MM.1S (cell line): Measurements from ENCODE around the gene PARP16.

Source experiments
- DNase-seq: peaks from one replicate; pipeline ENCODE4 v3.0.0-alpha.2; 2015
- H2AFZ ChIP-seq: fragments of 300-600 bp; sonication (generic); 2 replicates; pipeline ENCODE4 v1.6.0; 2016; ENCODE audit warnings: antibody characterized with exemption, low read length
- H3F3A ChIP-seq: fragments of 300-600 bp; sonication (generic); 2 replicates; pipeline ENCODE4 v1.6.1; 2016; ENCODE audit warnings: mild to moderate bottlenecking, antibody characterized with exemption, low read length, moderate library complexity, mixed read lengths; ENCODE audit not compliant: insufficient read depth
- H3K27ac ChIP-seq: fragments of 300-600 bp; sonication (generic); 2 replicates; pipeline ENCODE4 v1.5.1; 2016; ENCODE audit warnings: mild to moderate bottlenecking, low read length
- H3K27me3 ChIP-seq: fragments of 300-600 bp; sonication (generic); replicated peaks from 2 replicates; pipeline ENCODE4 v1.6.0; 2016; ENCODE audit warnings: low read length; ENCODE audit not compliant: insufficient read depth
- H3K36me3 ChIP-seq: fragments of 300-600 bp; sonication (generic); replicated peaks from 2 replicates; pipeline ENCODE4 v1.6.1; 2016; ENCODE audit warnings: mild to moderate bottlenecking, low read length, mixed read lengths; ENCODE audit not compliant: insufficient read depth
- H3K4me1 ChIP-seq: fragments of 300-600 bp; sonication (generic); 2 replicates; pipeline ENCODE4 v1.6.1; 2016; ENCODE audit warnings: low read length, mixed read lengths
- H3K4me2 ChIP-seq: fragments of 300-600 bp; sonication (generic); 2 replicates; pipeline ENCODE4 v1.6.0; 2016; ENCODE audit warnings: low read depth, low read length
- H3K4me3 ChIP-seq: fragments of 300-600 bp; sonication (generic); 2 replicates; pipeline ENCODE4 v1.5.1; 2016; ENCODE audit warnings: low read length, mixed read lengths
- H3K79me2 ChIP-seq: fragments of 300-600 bp; sonication (generic); 2 replicates; pipeline ENCODE4 v1.6.1; 2016; ENCODE audit warnings: mixed run types, low read length, mixed read lengths
- H3K9ac ChIP-seq: fragments of 300-600 bp; sonication (generic); 2 replicates; pipeline ENCODE4 v1.6.1; 2016; ENCODE audit warnings: low read length, mixed read lengths
- H3K9me2 ChIP-seq: fragments of 300-600 bp; sonication (generic); replicated peaks from 2 replicates; pipeline ENCODE4 v1.6.1; 2016; ENCODE audit warnings: mild to moderate bottlenecking, low read length, mixed read lengths; ENCODE audit not compliant: insufficient read depth
- H3K9me3 ChIP-seq: fragments of 300-600 bp; sonication (generic); replicated peaks from 2 replicates; pipeline ENCODE4 v1.6.1; 2016; ENCODE audit warnings: mild to moderate bottlenecking, low read length, mixed read lengths; ENCODE audit not compliant: insufficient read depth
- H4K20me1 ChIP-seq: fragments of 300-600 bp; sonication (generic); 2 replicates; pipeline ENCODE4 v1.6.1; 2016; ENCODE audit warnings: mild to moderate bottlenecking, low read length, moderate library complexity, mixed read lengths; ENCODE audit not compliant: insufficient read depth
- CTCF ChIP-seq: fragments of 300-600 bp; sonication (generic); IDR thresholded peaks from 2 replicates; pipeline ENCODE4 v1.5.1; 2016; ENCODE audit warnings: antibody characterized with exemption, low read length, mixed read lengths
- EZH2 ChIP-seq: fragments of 300-600 bp; sonication (generic); optimal IDR thresholded peaks from 2 replicates; pipeline ENCODE3; 2017; ENCODE audit warnings: low read depth, mild to moderate bottlenecking, antibody characterized with exemption, low read length, mixed read lengths
- EZH2phosphoT487 ChIP-seq: fragments of 300-600 bp; sonication (generic); IDR thresholded peaks from 2 replicates; pipeline ENCODE4 v1.6.1; 2018; ENCODE audit warnings: antibody characterized with exemption, low read length

PARP16 gene

GRCh38 chr15:65300924-65301441 lies 14.3 kb upstream of the PARP16 start:
- Histone ChIP-seq H3K36me3 (no peaks in the 10 kb centered on the region), H2AFZ (no peak overlapping the region), H4K20me1 (no peaks in the 10 kb centered on the region), H3F3A (peaks cover 50% of the 10 kb centered on the region), H3K79me2 (no peaks in the 10 kb centered on the region), H3K4me1 (peaks cover 6% of the 10 kb centered on the region; the same call in 1 of the 2 replicates), H3K9me2 (no peaks in the 10 kb centered on the region), H3K9me3 (no peaks in the 10 kb centered on the region), H3K4me3 (no peak overlapping the region), H3K27ac (peak overlapping the region; percentile 77; the same call in 1 of the 2 replicates), H3K27me3 (no peaks in the 10 kb centered on the region), H3K4me2 (no peak overlapping the region; the same call in 1 of the 2 replicates), H3K9ac (no peak overlapping the region)
- no peak for TF ChIP-seq CTCF
- TF ChIP-seq EZH2: no peak
- TF ChIP-seq EZH2phosphoT487: no peak
- DNase-seq: no peak

- H3K79me2 ChIP-seq: no peaks in the 10 kb centered on the region
- peaks cover 6% of the 10 kb centered on the region; the same call in 1 of the 2 replicates for H3K4me1 ChIP-seq
- no peak overlapping the region for H3K4me3 ChIP-seq
- TF ChIP-seq CTCF: no peak
- no peak for TF ChIP-seq EZH2
- no peak for TF ChIP-seq EZH2phosphoT487
- no peaks in the 10 kb centered on the region for H4K20me1 ChIP-seq
- no peaks in the 10 kb centered on the region for H3K36me3 ChIP-seq
- H3K27ac ChIP-seq: no peak overlapping the region
- H3K9ac ChIP-seq: no peak overlapping the region; the same call in 1 of the 2 replicates
- H3K9me2 ChIP-seq: no peaks in the 10 kb centered on the region
- H3K9me3 ChIP-seq: no peaks in the 10 kb centered on the region
- H3K4me2 ChIP-seq: peak overlapping the region; percentile 83; the same call in 1 of the 2 replicates
- DNase-seq: no peak
- H3F3A ChIP-seq: peaks cover 38% of the 10 kb centered on the region
- H3K27me3 ChIP-seq: no peaks in the 10 kb centered on the region
- no peak overlapping the region for H2AFZ ChIP-seq
These were observed 12.0 kb upstream of the PARP16 start for GRCh38 chr15:65298731-65299130.

GRCh38 chr15:65292938-65293518 lies 6.3 kb upstream of the PARP16 start:
- no peaks in the 10 kb centered on the region for H3K79me2 ChIP-seq
- no peak overlapping the region for H3K9ac ChIP-seq
- H3K27me3 ChIP-seq: no peaks in the 10 kb centered on the region
- H3K9me2 ChIP-seq: no peaks in the 10 kb centered on the region
- no peaks in the 10 kb centered on the region for H3K36me3 ChIP-seq
- no peaks in the 10 kb centered on the region for H4K20me1 ChIP-seq
- H3K27ac ChIP-seq: no peak overlapping the region
- peaks cover 17% of the 10 kb centered on the region for H3F3A ChIP-seq
- H3K4me3 ChIP-seq: no peak overlapping the region
- DNase-seq: no peak
- no peak overlapping the region for H2AFZ ChIP-seq
- H3K9me3 ChIP-seq: no peaks in the 10 kb centered on the region
- no peaks in the 10 kb centered on the region for H3K4me1 ChIP-seq
- TF ChIP-seq CTCF (no peak), EZH2 (no peak), EZH2phosphoT487 (no peak)
- H3K4me2 ChIP-seq: no peak overlapping the region
